ENCODE measurements around the gene ELL2. TPM values are rescaled to one million over a fixed set of nuclear protein-coding genes. Genes with fewer than 3 reads are reported as not detected.

The ELL2 gene
- polyA plus RNA-seq, 1 donor from 2014 or later = 1.4 TPM

GRCh38 chr5:96004754-96005153 is 43.1 kb upstream of the ELL2 start:
- Histone ChIP-seq H3K4me2 (ENCODE audit: low read length) (no peak overlapping the region), H3K4me3 (ENCODE audit: low read length) (no peak overlapping the region), H3K9me3 (ENCODE audit: low read length) (no peaks in the 10 kb centered on the region), H3F3A (ENCODE audit: insufficient read depth, low read length, poor library complexity, severe bottlenecking) (no peaks in the 10 kb centered on the region), H3K9ac (ENCODE audit: low read length) (no peak overlapping the region), H3K27me3 (ENCODE audit: insufficient read depth, low read depth, low read length) (no peaks in the 10 kb centered on the region), H3K27ac (ENCODE audit: low read length) (no peak overlapping the region), H3K79me2 (replicated peaks; ENCODE audit: insufficient read depth, low read length) (no peaks in the 10 kb centered on the region), H2AFZ (ENCODE audit: low read depth, low read length) (no peak overlapping the region), H4K20me1 (ENCODE audit: insufficient read depth) (no peaks in the 10 kb centered on the region), H3K9me2 (ENCODE audit: insufficient read depth, low read length) (no peaks in the 10 kb centered on the region), H3K36me3 (ENCODE audit: insufficient read depth, low read length) (no peaks in the 10 kb centered on the region)
- TF ChIP-seq CTCF (IDR thresholded peaks at IDR 0.05; ENCODE audit: poor library complexity, severe bottlenecking) = no peak
- no peak for TF ChIP-seq POLR2AphosphoS5 (IDR thresholded peaks at IDR 0.05)
- no peak for TF ChIP-seq MXI1 (conservative IDR thresholded peaks at IDR 0.05; ENCODE audit: poor library complexity, severe bottlenecking)

DNA sequence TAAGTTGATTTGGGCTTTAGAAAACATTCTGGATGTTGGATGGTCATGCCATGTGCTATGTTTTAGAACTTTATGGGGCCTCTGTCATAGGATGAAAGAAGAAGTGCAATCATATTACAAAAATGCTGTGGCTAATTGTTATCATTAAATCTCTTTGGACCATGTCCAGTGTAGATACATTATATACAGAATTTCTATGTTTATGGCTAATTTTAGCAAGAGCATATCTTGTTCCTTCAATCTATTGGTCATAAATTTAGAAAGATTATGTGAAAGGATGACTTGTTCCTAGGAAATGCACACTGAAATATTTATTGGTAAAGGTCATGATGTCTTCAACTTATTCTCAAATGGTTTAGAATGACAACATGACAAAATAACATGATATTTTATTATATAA is 42.4 kb upstream of the ELL2 start:
- Histone ChIP-seq H3K9ac (ENCODE audit: low read length) (no peak overlapping the region), H3K4me2 (ENCODE audit: low read length) (no peak overlapping the region), H3K79me2 (replicated peaks; ENCODE audit: insufficient read depth, low read length) (no peaks in the 10 kb centered on the region), H3K9me3 (ENCODE audit: low read length) (no peaks in the 10 kb centered on the region), H3K27ac (ENCODE audit: low read length) (no peak overlapping the region), H2AFZ (ENCODE audit: low read depth, low read length) (no peak overlapping the region), H3K9me2 (ENCODE audit: insufficient read depth, low read length) (no peaks in the 10 kb centered on the region), H4K20me1 (ENCODE audit: insufficient read depth) (no peaks in the 10 kb centered on the region), H3K36me3 (ENCODE audit: insufficient read depth, low read length) (no peaks in the 10 kb centered on the region), H3F3A (ENCODE audit: insufficient read depth, low read length, poor library complexity, severe bottlenecking) (no peaks in the 10 kb centered on the region), H3K4me3 (ENCODE audit: low read length) (no peak overlapping the region), H3K27me3 (ENCODE audit: insufficient read depth, low read depth, low read length) (no peaks in the 10 kb centered on the region)
- no peak for TF ChIP-seq REST (IDR thresholded peaks at IDR 0.05; ENCODE audit: borderline replicate concordance)
- TF ChIP-seq RAD21 (conservative IDR thresholded peaks at IDR 0.05) = no peak
- no peak for TF ChIP-seq EZH2 (IDR thresholded peaks at IDR 0.05; ENCODE audit: borderline replicate concordance, insufficient read depth, low read length, poor library complexity, severe bottlenecking)
- TF ChIP-seq MXI1 (conservative IDR thresholded peaks at IDR 0.05; ENCODE audit: poor library complexity, severe bottlenecking) = no peak
- TF ChIP-seq POLR2AphosphoS5 (IDR thresholded peaks at IDR 0.05) = no peak
- TF ChIP-seq TAF1 (IDR thresholded peaks at IDR 0.05; ENCODE audit: low read depth) = no peak
- no peak for TF ChIP-seq CTCF (IDR thresholded peaks at IDR 0.05; ENCODE audit: poor library complexity, severe bottlenecking)
- no peak for TF ChIP-seq EP300 (conservative IDR thresholded peaks at IDR 0.05; ENCODE audit: poor library complexity, severe bottlenecking)
- TF ChIP-seq SMC3 (conservative IDR thresholded peaks at IDR 0.05; ENCODE audit: poor library complexity) = no peak

All from neural cell (in vitro differentiated cells).